GM12878 (cell line): ENCODE data around the gene NLGN2. TPM values are rescaled to one million over a fixed set of nuclear protein-coding genes. Genes with fewer than 3 reads are reported as not detected.

ENCODE experiments used
- ATAC-seq: fragments of 200-7000 bp; cut with Tn5 transposase; 3 replicates; pipeline ENCODE4 v1.9.1; 2020; ENCODE audit warnings: mild to moderate bottlenecking, moderate library complexity
- BruUV-seq: library from RNA; stranded (reverse); fragments of 400-500 nt; replicated peaks from 2 replicates; lab custom pipeline; 2021; lab: Mats Ljungman, UMichigan
- CTCF ChIA-PET: fragments of 300-600 bp; sonication (Branson Sonifier 250); formaldehyde crosslinking; extraction: SDS; loops from one replicate; lab custom pipeline; 2021; ENCODE audit warnings: inconsistent platforms; lab: Yijun Ruan, JAX
- POLR2A ChIA-PET: fragments of 350-600 bp; formaldehyde crosslinking; extraction: SDS; loops from one replicate; lab custom pipeline; 2021; ENCODE audit warnings: inconsistent platforms; lab: Charles Lee
- RAD21 ChIA-PET: fragments of 300-600 bp; sonication (Branson Sonifier 250); formaldehyde crosslinking; loops from one replicate; lab custom pipeline; 2023; ENCODE audit warnings: antibody characterized with exemption; ENCODE audit not compliant: unreplicated experiment; lab: Charles Lee
- SMC1A ChIA-PET: fragments of 300-600 bp; sonication (Branson Sonifier 250); formaldehyde crosslinking; loops from one replicate; lab custom pipeline; 2023; ENCODE audit not compliant: unreplicated experiment, uncharacterized antibody; lab: Charles Lee
- DNase-seq: peaks from one replicate; pipeline ENCODE4 v3.0.0-alpha.2; 2011; ENCODE audit warnings: low read depth, low spot score
- FAIRE-seq: peaks from 3 replicates; lab custom pipeline; 2011; peaks lifted over from hg19 to GRCh38; lab: Jason Lieb, UNC
- H2AFZ ChIP-seq: 2 replicates; pipeline ENCODE4 v1.6.0; 2011; ENCODE audit warnings: low read depth, low read length, control low read depth; ENCODE audit not compliant: control insufficient read depth
- H3K27ac ChIP-seq: 2 replicates; pipeline ENCODE4 v1.5.1; 2011; ENCODE audit warnings: control low read depth; ENCODE audit not compliant: control insufficient read depth, insufficient read depth
- H3K27me3 ChIP-seq, 2 experiments: replicated peaks in 1 of 2; 2 replicates each; pipeline versions ENCODE4 v1.6.0 to v1.6.1; 2011; ENCODE audit warnings: low read length in 1 of 2; ENCODE audit not compliant: control insufficient read depth in 2 of 2, insufficient read depth in 2 of 2
- H3K36me3 ChIP-seq, 2 experiments: 2 replicates each; pipeline ENCODE4 v1.5.1; 2011; ENCODE audit warnings: low read length in 1 of 2; ENCODE audit not compliant: control insufficient read depth in 2 of 2, insufficient read depth in 2 of 2
- H3K4me1 ChIP-seq: 2 replicates; pipeline ENCODE4 v1.6.1; 2011; ENCODE audit warnings: mild to moderate bottlenecking, low read length, moderate library complexity, mixed read lengths; ENCODE audit not compliant: control insufficient read depth, insufficient read depth
- H3K4me2 ChIP-seq: 2 replicates; pipeline ENCODE4 v1.6.0; 2011; ENCODE audit warnings: control low read depth; ENCODE audit not compliant: control insufficient read depth, insufficient read depth
- H3K4me3 ChIP-seq: fragments of 200-600 bp; sonication (generic); 2 replicates; pipeline ENCODE4 v1.5.1; 2016
- H3K79me2 ChIP-seq: 2 replicates; pipeline ENCODE4 v1.6.0; 2011; ENCODE audit warnings: low read length; ENCODE audit not compliant: control insufficient read depth, insufficient read depth
- H3K9ac ChIP-seq: 2 replicates; pipeline ENCODE4 v1.8.0; 2011; ENCODE audit warnings: low read length, control low read depth, mixed read lengths; ENCODE audit not compliant: control insufficient read depth, insufficient read depth
- H3K9me3 ChIP-seq: replicated peaks from 3 replicates; pipeline ENCODE4 v1.5.1; 2011; ENCODE audit warnings: mild to moderate bottlenecking, low read length; ENCODE audit not compliant: control insufficient read depth, insufficient read depth
- H4K20me1 ChIP-seq: 2 replicates; pipeline ENCODE4 v1.6.0; 2011; ENCODE audit not compliant: control insufficient read depth, insufficient read depth
- GABPA ChIP-seq: IDR thresholded peaks from 2 replicates; pipeline ENCODE4 v1.6.1; 2014; ENCODE audit warnings: antibody characterized with exemption, low read depth, mild to moderate bottlenecking, inconsistent platforms
- MLLT1 ChIP-seq: fragments of 450-650 bp; IDR thresholded peaks from 2 replicates; pipeline ENCODE4 v1.6.1; 2016; ENCODE audit warnings: mild to moderate bottlenecking
- NFYB ChIP-seq: IDR thresholded peaks from 2 replicates; pipeline ENCODE4 v1.6.1; 2011; ENCODE audit warnings: low read depth, mild to moderate bottlenecking, low read length, improper control_type of control experiment, moderate library complexity; ENCODE audit not compliant: insufficient read depth
- RELB ChIP-seq: fragments of 450-650 bp; IDR thresholded peaks from 2 replicates; pipeline ENCODE4 v1.6.1; 2017; ENCODE audit warnings: low read depth, mild to moderate bottlenecking, moderate library complexity
- SMC3 ChIP-seq: IDR thresholded peaks from 2 replicates; pipeline ENCODE4 v1.6.1; 2011; ENCODE audit warnings: low read length, improper control_type of control experiment, borderline replicate concordance
- ZBED1 ChIP-seq: IDR thresholded peaks from 2 replicates; pipeline ENCODE4 v1.6.1; 2016; ENCODE audit warnings: borderline replicate concordance
- ZBTB33 ChIP-seq: fragments of 450-650 bp; IDR thresholded peaks from 2 replicates; pipeline ENCODE4 v1.6.1; 2017; ENCODE audit warnings: mild to moderate bottlenecking
- WGBS: methylation state at CpG from one replicate; pipeline ENCODE4 v1.1.6; 2016; ENCODE audit warnings: low lambda C conversion rate; ENCODE audit not compliant: insufficient replicate concordance, insufficient coverage; ENCODE audit errors: missing lambda C conversion rate; 5-methylcytosine and 5-hydroxymethylcytosine counted together
- in situ Hi-C: fragments of 300-500 bp; cut with MboI; formaldehyde crosslinking; loops from 9 replicates; pipeline ENCODE4 v1.14.3; 2018; ENCODE audit warnings: mixed read lengths
- intact Hi-C: fragments of 100-400 bp; cut with micrococcal nuclease; formaldehyde crosslinking; loops from one replicate; pipeline ENCODE4 v1.14.2; 2022; ENCODE audit not compliant: unreplicated experiment
- polyA plus RNA-seq, 11 experiments: library from polyadenylated mRNA; depleted of rRNA in 4 of 11; unstranded in 6 of 11; stranded (reverse) in 5 of 11; fragments of >200 nt; fragmentation: Nextera tagmentation in 4 of 11; fragmentation: Illumina TruSeq in 1 of 11; extraction: Ambion mirVana in 4 of 11; extraction: Trizol in 1 of 11; gene quantifications; 1 replicate in 1 of 11; 2 replicates in 10 of 11; pipeline versions ENCODE4 v1.2.1 to v1.2.3, GENCODE V29; 2011 to 2016; ENCODE audit warnings: inconsistent platforms in 2 of 11, missing spikeins in 2 of 11, low read depth in 1 of 11
- total RNA-seq, 4 experiments: library from RNA; depleted of rRNA in 3 of 4; stranded (reverse); fragments of >200 nt in 3 of 4; fragmentation: Illumina TruSeq in 1 of 4; extraction: Trizol in 1 of 4; gene quantifications; 2 replicates each; pipeline versions ENCODE4 v1.2.1 to v1.2.3, GENCODE V29; 2013 to 2021

Gene NLGN2
- total and polyA plus RNA-seq, 10 of the 15 experiments (the other 5 are each of a cell fraction or from before 2014, with no cell fraction given), result 0.02 to 0.87 (median 0.11) TPM; not detected in 2

- DNase-seq, result no peak
- in situ Hi-C loops, result no loop called here
- Histone ChIP-seq H3K27me3 (peaks cover 4 to 5% of the 10 kb centered on the region in 2 experiments; a peak in 3 of 4 replicates), H3K9me3 (peaks cover 3% of the 10 kb centered on the region; the same call in 2 of the 3 replicates), H3K79me2 (no peaks in the 10 kb centered on the region), H3K9ac (no peak overlapping the region), H4K20me1 (no peaks in the 10 kb centered on the region), H3K4me1 (peaks cover 8% of the 10 kb centered on the region; the same call in 1 of the 2 replicates), H3K4me2 (no peak overlapping the region), H2AFZ (no peak overlapping the region), H3K4me3 (no peak overlapping the region), H3K27ac (no peak overlapping the region), H3K36me3 (no peaks in the 10 kb centered on the region)
- ChIA-PET CTCF (no interaction called here), POLR2A (interaction anchor here (0.6 kb wide), 1 partner anchor 104 kb away, joined by 3 read pairs; no protein-coding TSS in a partner anchor), RAD21 (no interaction called here), SMC1A (no interaction called here)
- no peak for ATAC-seq
- FAIRE-seq, result no peak
- intact Hi-C loops, result no loop called here
- WGBS, result 69% methylated on average over 10 of the region's 10 CpGs
- no TSS peak for BruUV-seq
- TF ChIP-seq GABPA, result no peak
- TF ChIP-seq MLLT1, result no peak
These were observed 24.7 kb upstream of the NLGN2 start for GRCh38 chr17:7382901-7383300.

- no peak for FAIRE-seq
- WGBS, result 61% methylated on average over 11 of the region's 11 CpGs
These were observed 24.3 kb upstream of the NLGN2 start for GRCh38 chr17:7383371-7383741.

More at GRCh38 chr17:7383371-7383741, 24.3 kb upstream of the NLGN2 start:
- ATAC-seq, result no peak
- DNase-seq, result no peak
- no TSS peak for BruUV-seq
- CTCF ChIA-PET, result no interaction called here
- no peak overlapping the region for H3K9ac ChIP-seq
- H3K79me2 ChIP-seq, result no peaks in the 10 kb centered on the region
- no peak overlapping the region for H3K27ac ChIP-seq
- H3K9me3 ChIP-seq, result peaks cover 3% of the 10 kb centered on the region; the same call in 2 of the 3 replicates
- H3K4me3 ChIP-seq, result no peak overlapping the region
- TF ChIP-seq RELB (no peak), ZBTB33 (no peak), SMC3 (no peak), ZBED1 (no peak), NFYB (no peak)
- peaks cover 4 to 5% of the 10 kb centered on the region in 2 experiments; a peak in 3 of 4 replicates for H3K27me3 ChIP-seq
- peak overlapping the region; percentile 86 for H3K4me2 ChIP-seq
- H3K4me1 ChIP-seq, result peaks cover 8% of the 10 kb centered on the region; the same call in 1 of the 2 replicates
- RAD21 ChIA-PET, result no interaction called here
- intact Hi-C loops, result no loop called here
- H2AFZ ChIP-seq, result no peak overlapping the region; the same call in 1 of the 2 replicates
- POLR2A ChIA-PET, result interaction anchor here (0.6 kb wide), 1 partner anchor 103 kb away, joined by 3 read pairs; no protein-coding TSS in a partner anchor
- no peaks in the 10 kb centered on the region for H4K20me1 ChIP-seq
- no peaks in the 10 kb centered on the region for H3K36me3 ChIP-seq
- in situ Hi-C loops, result no loop called here
- SMC1A ChIA-PET, result no interaction called here
